Measurements from ENCODE around the gene MDFI. TPM values are rescaled to one million over a fixed set of nuclear protein-coding genes. Genes with fewer than 3 reads are reported as not detected.

MDFI gene
- total RNA-seq, 1 donor from 2014 or later: 48.3 TPM

GRCh38 chr6:41683523-41684310 is 45.4 kb downstream of the MDFI start:
- no peaks in the 10 kb centered on the region for H3K36me3 Mint-ChIP-seq (ENCODE audit: insufficient read depth)

GRCh38 chr6:41684311-41685180 is 46.3 kb downstream of the MDFI start:
- peaks cover 18% of the 10 kb centered on the region for H3K27me3 Mint-ChIP-seq
- no peaks in the 10 kb centered on the region for H3K36me3 Mint-ChIP-seq (ENCODE audit: insufficient read depth)
- no peak overlapping the region for H3K4me3 Mint-ChIP-seq (ENCODE audit: low read depth)
- H3K9me3 Mint-ChIP-seq (ENCODE audit: low read depth): no peaks in the 10 kb centered on the region
- no peak overlapping the region for H3K27ac Mint-ChIP-seq
- no peak for DNase-seq (ENCODE audit: low spot score, unreplicated experiment)
- TF ChIP-seq, protein P1, sequence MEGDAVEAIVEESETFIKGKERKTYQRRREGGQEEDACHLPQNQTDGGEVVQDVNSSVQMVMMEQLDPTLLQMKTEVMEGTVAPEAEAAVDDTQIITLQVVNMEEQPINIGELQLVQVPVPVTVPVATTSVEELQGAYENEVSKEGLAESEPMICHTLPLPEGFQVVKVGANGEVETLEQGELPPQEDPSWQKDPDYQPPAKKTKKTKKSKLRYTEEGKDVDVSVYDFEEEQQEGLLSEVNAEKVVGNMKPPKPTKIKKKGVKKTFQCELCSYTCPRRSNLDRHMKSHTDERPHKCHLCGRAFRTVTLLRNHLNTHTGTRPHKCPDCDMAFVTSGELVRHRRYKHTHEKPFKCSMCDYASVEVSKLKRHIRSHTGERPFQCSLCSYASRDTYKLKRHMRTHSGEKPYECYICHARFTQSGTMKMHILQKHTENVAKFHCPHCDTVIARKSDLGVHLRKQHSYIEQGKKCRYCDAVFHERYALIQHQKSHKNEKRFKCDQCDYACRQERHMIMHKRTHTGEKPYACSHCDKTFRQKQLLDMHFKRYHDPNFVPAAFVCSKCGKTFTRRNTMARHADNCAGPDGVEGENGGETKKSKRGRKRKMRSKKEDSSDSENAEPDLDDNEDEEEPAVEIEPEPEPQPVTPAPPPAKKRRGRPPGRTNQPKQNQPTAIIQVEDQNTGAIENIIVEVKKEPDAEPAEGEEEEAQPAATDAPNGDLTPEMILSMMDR (IDR thresholded peaks at IDR 0.05; ENCODE audit: unreplicated experiment): no peak
- H3K4me1 Mint-ChIP-seq (ENCODE audit: low read depth): peaks cover 2% of the 10 kb centered on the region

More at GRCh38 chr6:41683523-41684310, 45.4 kb downstream of the MDFI start:
- H3K9me3 Mint-ChIP-seq (ENCODE audit: low read depth): no peaks in the 10 kb centered on the region
- H3K27me3 Mint-ChIP-seq: peaks cover 15% of the 10 kb centered on the region
- TF ChIP-seq, protein P1 (IDR thresholded peaks at IDR 0.05; ENCODE audit: unreplicated experiment): peak; percentile 97
- H3K27ac Mint-ChIP-seq: no peak overlapping the region
- peak overlapping the region; percentile 41 for H3K4me3 Mint-ChIP-seq (ENCODE audit: low read depth)
- peak; percentile 76 for DNase-seq (ENCODE audit: low spot score, unreplicated experiment)
- peaks cover 2% of the 10 kb centered on the region for H3K4me1 Mint-ChIP-seq (ENCODE audit: low read depth)

DNA sequence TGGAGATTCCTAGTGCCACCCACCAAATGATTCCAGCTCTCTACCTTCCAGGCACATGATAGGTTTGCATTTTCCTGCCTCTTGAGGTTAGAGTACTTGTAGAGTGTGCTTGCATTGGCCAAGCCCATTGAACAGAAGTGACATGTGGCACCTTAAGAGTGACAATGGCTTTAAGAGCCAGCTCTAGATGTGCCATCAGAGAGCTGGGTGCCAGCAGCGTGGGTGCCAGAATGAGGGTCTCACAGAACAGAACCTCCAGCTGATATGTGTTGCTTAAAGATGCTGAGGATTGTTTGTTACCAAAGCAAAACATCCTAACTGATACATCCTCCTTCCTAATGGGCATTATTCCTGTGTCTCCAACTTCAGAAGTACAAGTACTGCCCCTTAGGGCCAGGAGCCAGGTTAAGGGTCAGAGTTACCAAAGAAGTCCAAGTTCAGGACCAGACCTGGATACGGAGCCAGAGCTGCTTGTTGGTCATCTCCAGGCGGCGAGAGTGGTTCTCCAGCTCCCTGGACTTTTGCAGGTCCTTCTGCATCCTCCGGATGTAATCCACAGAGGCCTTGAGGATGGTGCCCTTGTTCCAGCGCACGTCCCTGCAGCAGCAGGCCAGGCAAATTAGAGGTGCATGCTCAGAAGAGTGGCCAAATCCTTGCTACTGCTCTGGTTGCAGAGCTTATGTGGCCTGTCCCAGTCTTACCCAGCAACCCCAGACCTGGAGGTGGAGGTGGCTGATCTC is 47.5 kb downstream of the MDFI start:
- Mint-ChIP-seq H3K4me3 (ENCODE audit: low read depth) (no peak overlapping the region), H3K4me1 (ENCODE audit: low read depth) (peaks cover 2% of the 10 kb centered on the region), H3K9me3 (ENCODE audit: low read depth) (no peaks in the 10 kb centered on the region), H3K27ac (no peak overlapping the region), H3K27me3 (peaks cover 30% of the 10 kb centered on the region), H3K36me3 (ENCODE audit: insufficient read depth) (no peaks in the 10 kb centered on the region)
- DNase-seq (ENCODE audit: low spot score, unreplicated experiment): no peak
- TF ChIP-seq, protein P1 (IDR thresholded peaks at IDR 0.05; ENCODE audit: unreplicated experiment): no peak

- Mint-ChIP-seq H3K27me3 (peaks cover 45% of the 10 kb centered on the region), H3K27ac (no peak overlapping the region), H3K4me1 (ENCODE audit: low read depth) (peaks cover 2% of the 10 kb centered on the region), H3K9me3 (ENCODE audit: low read depth) (no peaks in the 10 kb centered on the region), H3K4me3 (ENCODE audit: low read depth) (no peak overlapping the region), H3K36me3 (ENCODE audit: insufficient read depth) (no peaks in the 10 kb centered on the region)
- no peak for DNase-seq (ENCODE audit: low spot score, unreplicated experiment)
- TF ChIP-seq, protein P1 (IDR thresholded peaks at IDR 0.05; ENCODE audit: unreplicated experiment): no peak
Observed at GRCh38 chr6:41687501-41688175, 49.4 kb downstream of the MDFI start.
